HepG2 (cell line): ENCODE results near the gene EBF4.

Source experiments
- YY1 ChIP-seq: IDR thresholded peaks from 2 replicates; pipeline ENCODE4 v1.6.1; 2011; ENCODE audit warnings: low read length, low read depth, moderate library complexity, mild to moderate bottlenecking; ENCODE audit not compliant: insufficient read depth, insufficient replicate concordance
- ZNF263 ChIP-seq: sonication (generic); formaldehyde crosslinking; IDR thresholded peaks from 2 replicates; pipeline ENCODE4 v1.4.0; 2020; ENCODE audit warnings: missing genetic modification reagents
- ZNF737 ChIP-seq: sonication (generic); formaldehyde crosslinking; IDR thresholded peaks from 2 replicates; pipeline ENCODE4 v1.5.0; 2020; ENCODE audit warnings: missing genetic modification reagents, mild to moderate bottlenecking, borderline replicate concordance
- TF ChIP-seq, protein P1 (sequence below): sonication (generic); formaldehyde crosslinking; IDR thresholded peaks from 2 replicates; pipeline ENCODE4 v1.5.0; 2020; ENCODE audit warnings: mild to moderate bottlenecking, missing genetic modification reagents, moderate library complexity
- TF ChIP-seq, protein P2 (sequence below): sonication (generic); formaldehyde crosslinking; IDR thresholded peaks from 2 replicates; pipeline ENCODE4 v1.9.0; 2022; ENCODE audit warnings: missing genetic modification reagents, mild to moderate bottlenecking, borderline replicate concordance

DNA sequence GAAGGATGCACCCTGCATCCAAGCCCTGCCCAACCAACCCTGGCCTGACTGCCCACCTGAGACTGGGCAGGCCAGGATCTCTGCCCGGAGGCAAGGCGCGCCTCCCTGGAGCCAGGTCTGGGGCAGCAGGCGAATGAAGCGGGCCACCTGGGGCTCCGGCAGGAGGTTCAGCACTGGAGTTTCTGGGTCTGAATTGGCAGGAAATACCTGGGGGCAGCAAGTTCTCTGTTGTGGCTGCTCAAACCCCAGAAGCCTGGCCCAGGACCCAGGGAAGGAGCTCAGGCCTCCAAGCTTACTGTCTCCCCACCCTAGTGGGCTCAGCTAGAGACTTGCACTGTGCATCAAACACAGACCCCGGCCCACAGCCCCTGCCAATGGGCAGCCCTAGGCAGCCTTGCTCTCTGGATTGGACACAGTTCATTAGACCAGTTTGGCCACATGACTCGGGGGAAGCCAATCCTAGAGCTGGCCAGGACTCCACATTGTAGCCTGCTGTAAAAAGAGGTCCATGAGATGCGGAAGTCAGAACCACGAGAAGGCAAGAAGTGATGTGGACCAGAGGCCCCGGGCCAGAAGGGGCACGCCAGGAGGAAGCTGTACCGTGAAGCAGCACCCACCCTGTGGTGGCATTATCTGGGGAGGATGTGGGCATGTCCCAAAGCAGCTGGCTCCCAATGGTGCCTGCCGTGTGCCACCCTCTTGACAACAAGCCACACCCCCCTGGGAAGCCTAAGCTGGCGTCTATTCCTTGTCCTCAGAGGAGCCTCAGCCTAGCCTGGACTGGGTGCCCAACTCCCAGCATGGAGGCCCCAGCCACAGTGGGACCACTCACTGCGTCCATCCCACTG is 104.8 kb downstream of the EBF4 start:
- no peak for TF ChIP-seq ZNF737 (CRISPR knock-in tag)
- no peak for TF ChIP-seq YY1
- TF ChIP-seq ZNF263 (CRISPR knock-in tag) = no peak
- TF ChIP-seq, protein P1, sequence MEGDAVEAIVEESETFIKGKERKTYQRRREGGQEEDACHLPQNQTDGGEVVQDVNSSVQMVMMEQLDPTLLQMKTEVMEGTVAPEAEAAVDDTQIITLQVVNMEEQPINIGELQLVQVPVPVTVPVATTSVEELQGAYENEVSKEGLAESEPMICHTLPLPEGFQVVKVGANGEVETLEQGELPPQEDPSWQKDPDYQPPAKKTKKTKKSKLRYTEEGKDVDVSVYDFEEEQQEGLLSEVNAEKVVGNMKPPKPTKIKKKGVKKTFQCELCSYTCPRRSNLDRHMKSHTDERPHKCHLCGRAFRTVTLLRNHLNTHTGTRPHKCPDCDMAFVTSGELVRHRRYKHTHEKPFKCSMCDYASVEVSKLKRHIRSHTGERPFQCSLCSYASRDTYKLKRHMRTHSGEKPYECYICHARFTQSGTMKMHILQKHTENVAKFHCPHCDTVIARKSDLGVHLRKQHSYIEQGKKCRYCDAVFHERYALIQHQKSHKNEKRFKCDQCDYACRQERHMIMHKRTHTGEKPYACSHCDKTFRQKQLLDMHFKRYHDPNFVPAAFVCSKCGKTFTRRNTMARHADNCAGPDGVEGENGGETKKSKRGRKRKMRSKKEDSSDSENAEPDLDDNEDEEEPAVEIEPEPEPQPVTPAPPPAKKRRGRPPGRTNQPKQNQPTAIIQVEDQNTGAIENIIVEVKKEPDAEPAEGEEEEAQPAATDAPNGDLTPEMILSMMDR (CRISPR knock-in tag) = no peak
- TF ChIP-seq, protein P2, sequence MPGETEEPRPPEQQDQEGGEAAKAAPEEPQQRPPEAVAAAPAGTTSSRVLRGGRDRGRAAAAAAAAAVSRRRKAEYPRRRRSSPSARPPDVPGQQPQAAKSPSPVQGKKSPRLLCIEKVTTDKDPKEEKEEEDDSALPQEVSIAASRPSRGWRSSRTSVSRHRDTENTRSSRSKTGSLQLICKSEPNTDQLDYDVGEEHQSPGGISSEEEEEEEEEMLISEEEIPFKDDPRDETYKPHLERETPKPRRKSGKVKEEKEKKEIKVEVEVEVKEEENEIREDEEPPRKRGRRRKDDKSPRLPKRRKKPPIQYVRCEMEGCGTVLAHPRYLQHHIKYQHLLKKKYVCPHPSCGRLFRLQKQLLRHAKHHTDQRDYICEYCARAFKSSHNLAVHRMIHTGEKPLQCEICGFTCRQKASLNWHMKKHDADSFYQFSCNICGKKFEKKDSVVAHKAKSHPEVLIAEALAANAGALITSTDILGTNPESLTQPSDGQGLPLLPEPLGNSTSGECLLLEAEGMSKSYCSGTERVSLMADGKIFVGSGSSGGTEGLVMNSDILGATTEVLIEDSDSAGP (CRISPR knock-in tag) = no peak
